Kidney (tissue), 14 donors: ENCODE results near the gene KRCC1. TPM values are rescaled to one million over a fixed set of nuclear protein-coding genes. Genes with fewer than 3 reads are reported as not detected.

Experiments
- DNase-seq, 5 donors: peaks; one replicate each; pipeline ENCODE4 v3.0.0-alpha.2; 2013 to 2020
- FAIRE-seq: peaks from 2 replicates; lab custom pipeline; 2012; peaks lifted over from hg19 to GRCh38; lab: Jason Lieb, UNC
- H3K27ac ChIP-seq, 2 donors: one replicate each; pipeline ENCODE4 v1.7.0; 2013; ENCODE audit warnings: low read depth in 2 of 2, low read length in 2 of 2, inconsistent platforms in 1 of 2
- H3K27me3 ChIP-seq: one replicate; pipeline ENCODE4 v1.7.1; 2013; ENCODE audit warnings: low read length, inconsistent platforms; ENCODE audit not compliant: control insufficient read depth, insufficient read depth
- H3K36me3 ChIP-seq, 3 donors: one replicate each; pipeline versions ENCODE4 v1.7.0 to v1.7.1; 2013; ENCODE audit warnings: low read length in 3 of 3, control low read depth in 1 of 3, inconsistent platforms in 1 of 3; ENCODE audit not compliant: insufficient read depth in 3 of 3, control insufficient read depth in 2 of 3
- H3K4me1 ChIP-seq, 3 donors: one replicate each; pipeline versions ENCODE4 v1.7.0 to v1.7.1; 2013; ENCODE audit warnings: low read length in 3 of 3, inconsistent platforms in 1 of 3, low read depth in 1 of 3; ENCODE audit not compliant: control insufficient read depth in 2 of 3, insufficient read depth in 2 of 3
- H3K4me3 ChIP-seq, 3 donors: one replicate each; pipeline versions ENCODE4 v1.7.0 to v1.8.1; 2013; ENCODE audit warnings: low read length in 3 of 3, control low read depth in 1 of 3, inconsistent platforms in 1 of 3
- H3K9ac ChIP-seq, 3 donors: one replicate each; pipeline versions ENCODE4 v1.7.0 to v1.7.1; 2013; ENCODE audit warnings: low read length in 3 of 3, control low read depth in 1 of 3, inconsistent platforms in 1 of 3
- H3K9me3 ChIP-seq, 3 donors: one replicate each; pipeline versions ENCODE4 v1.7.0 to v1.7.1; 2013; ENCODE audit warnings: low read length in 3 of 3, control low read depth in 1 of 3, inconsistent platforms in 1 of 3; ENCODE audit not compliant: control insufficient read depth in 2 of 3, insufficient read depth in 1 of 3
- intact Hi-C: fragments of 100-400 bp; cut with DNase I; formaldehyde crosslinking; loops from one replicate; pipeline ENCODE4 v1.11.1; 2022
- polyA plus RNA-seq: library from polyadenylated mRNA; stranded (reverse); fragments of 350-450 nt; fragmentation: Illumina TruSeq; extraction: RNeasy Lipid Tissue Mini Kit (QIAGEN cat#74804); gene quantifications from one replicate; pipeline ENCODE4 v1.2.3, GENCODE V29; 2014; ENCODE audit warnings: low read depth, low replicate concordance; ENCODE audit not compliant: insufficient read depth
- total RNA-seq: library from RNA; stranded (reverse); fragmentation: NEBNext Ultra II Directional; extraction: Animal tissue kit (Norgen Biotek cat#: 25700); gene quantifications from one replicate; pipeline ENCODE4 v1.2.1, GENCODE V29; 2021
- TF ChIP-seq, protein P1 (sequence below): IDR thresholded peaks from 3 replicates; pipeline ENCODE4 v1.5.1; 2012; ENCODE audit warnings: mild to moderate bottlenecking, moderate library complexity, borderline replicate concordance; ENCODE audit not compliant: insufficient read depth; ENCODE audit errors: extremely low read depth
- donor health status: control.
- donor health status: control.
- donor health status: control.
- donor health status: control.
- donor health status: control.
- donor health status: DM: yes; HTN: yes; CAD: no.
- donor health status: Normal renal cell carcinoma (clear cell type).

The KRCC1 gene
- total and polyA plus RNA-seq, 2 donors from 2014 or later = 23.6 to 26.3 TPM

DNA sequence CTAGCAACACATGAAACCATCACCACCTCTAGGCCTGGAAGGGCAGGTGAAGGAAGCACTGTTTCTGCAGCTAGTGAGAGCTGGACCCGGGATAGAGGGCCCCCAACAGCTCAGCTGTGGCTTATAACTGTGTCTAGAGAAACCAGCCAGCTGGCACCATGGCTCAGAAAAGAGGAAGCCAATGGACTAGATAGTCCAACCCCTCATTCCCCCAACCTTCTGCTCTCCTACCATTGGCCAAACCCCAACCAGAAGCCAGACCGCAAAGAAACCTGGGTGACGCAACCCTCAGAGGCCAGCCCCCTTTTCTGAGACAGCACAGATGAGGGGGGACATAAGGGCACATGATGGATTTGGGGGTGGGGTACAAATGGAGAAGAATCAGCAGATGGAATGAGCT lies 36.4 kb upstream of the KRCC1 start:
- Histone ChIP-seq H3K9ac (no peak overlapping the region), H3K27me3 (no peaks in the 10 kb centered on the region), H3K27ac (no peak overlapping the region), H3K4me3 (no peak overlapping the region), H3K9me3 (no peaks in the 10 kb centered on the region), H3K36me3 (no peaks in the 10 kb centered on the region), H3K4me1 (no peaks in the 10 kb centered on the region)
- FAIRE-seq (no peak), DNase-seq (no peak)
- TF ChIP-seq, protein P1, sequence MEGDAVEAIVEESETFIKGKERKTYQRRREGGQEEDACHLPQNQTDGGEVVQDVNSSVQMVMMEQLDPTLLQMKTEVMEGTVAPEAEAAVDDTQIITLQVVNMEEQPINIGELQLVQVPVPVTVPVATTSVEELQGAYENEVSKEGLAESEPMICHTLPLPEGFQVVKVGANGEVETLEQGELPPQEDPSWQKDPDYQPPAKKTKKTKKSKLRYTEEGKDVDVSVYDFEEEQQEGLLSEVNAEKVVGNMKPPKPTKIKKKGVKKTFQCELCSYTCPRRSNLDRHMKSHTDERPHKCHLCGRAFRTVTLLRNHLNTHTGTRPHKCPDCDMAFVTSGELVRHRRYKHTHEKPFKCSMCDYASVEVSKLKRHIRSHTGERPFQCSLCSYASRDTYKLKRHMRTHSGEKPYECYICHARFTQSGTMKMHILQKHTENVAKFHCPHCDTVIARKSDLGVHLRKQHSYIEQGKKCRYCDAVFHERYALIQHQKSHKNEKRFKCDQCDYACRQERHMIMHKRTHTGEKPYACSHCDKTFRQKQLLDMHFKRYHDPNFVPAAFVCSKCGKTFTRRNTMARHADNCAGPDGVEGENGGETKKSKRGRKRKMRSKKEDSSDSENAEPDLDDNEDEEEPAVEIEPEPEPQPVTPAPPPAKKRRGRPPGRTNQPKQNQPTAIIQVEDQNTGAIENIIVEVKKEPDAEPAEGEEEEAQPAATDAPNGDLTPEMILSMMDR = no peak
- intact Hi-C loops = no loop called here

DNA sequence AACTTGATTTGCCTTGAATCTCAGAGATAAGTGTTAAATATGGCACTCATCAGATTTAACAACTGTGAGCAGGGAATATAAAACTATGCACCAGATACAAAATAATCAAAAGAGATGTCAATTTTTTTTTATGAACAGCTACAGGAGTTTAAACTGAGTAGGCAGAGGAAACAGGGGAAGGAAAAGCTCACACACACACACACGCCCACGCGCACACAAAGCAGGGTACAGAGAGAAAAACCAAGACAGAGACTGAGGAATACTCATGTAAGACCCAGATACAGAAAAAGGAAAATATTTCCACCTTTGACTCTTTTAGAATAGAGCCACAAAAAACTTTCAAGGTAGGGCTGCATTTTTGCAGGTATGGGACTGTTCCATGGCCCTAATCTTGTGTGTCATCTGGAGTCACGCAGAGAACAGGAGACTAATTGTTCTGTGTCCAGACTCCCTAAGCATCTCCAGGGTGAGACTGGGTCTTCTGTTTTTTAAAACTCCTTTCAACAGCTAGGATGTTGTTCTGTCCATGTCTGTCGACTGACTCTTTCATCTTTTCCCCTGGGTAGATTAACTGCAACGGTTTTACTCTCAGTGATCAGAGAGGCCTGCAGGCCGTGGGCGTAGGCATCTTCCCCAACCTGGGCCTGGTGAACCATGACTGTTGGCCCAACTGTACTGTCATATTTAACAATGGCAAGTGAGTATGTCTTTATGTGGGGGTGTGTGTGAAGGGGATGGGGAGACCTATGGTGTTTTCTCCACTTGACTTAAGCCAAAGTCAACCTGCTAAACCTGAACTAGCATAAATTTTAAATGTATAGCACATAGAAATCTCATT lies 35.1 kb upstream of the KRCC1 start:
- Histone ChIP-seq H3K27me3 (no peaks in the 10 kb centered on the region), H3K4me3 (no peak overlapping the region), H3K27ac (no peak overlapping the region), H3K36me3 (no peaks in the 10 kb centered on the region), H3K9me3 (no peaks in the 10 kb centered on the region), H3K4me1 (no peaks in the 10 kb centered on the region), H3K9ac (no peak overlapping the region)
- no peak for DNase-seq
- TF ChIP-seq, protein P1 = no peak
- intact Hi-C loops = no loop called here
- no peak for FAIRE-seq

DNA sequence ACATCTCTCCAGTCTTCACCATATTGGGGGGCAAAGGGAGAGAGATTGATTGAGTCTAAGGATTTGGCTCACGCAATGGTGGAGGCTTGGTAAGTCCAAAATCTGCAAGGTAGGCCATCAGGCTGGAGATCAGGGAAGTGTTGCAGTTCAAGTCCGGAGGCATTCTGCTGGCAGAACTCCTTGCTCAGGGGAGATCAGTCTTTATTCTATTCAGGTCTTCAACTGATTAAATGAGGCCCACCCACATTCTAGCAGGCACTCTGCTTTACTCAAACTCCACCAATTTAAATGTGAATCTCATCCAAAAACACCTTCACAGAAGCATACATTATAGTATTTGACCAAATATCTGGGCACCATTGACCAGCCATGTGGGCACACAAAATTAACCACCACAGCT lies 33.4 kb upstream of the KRCC1 start:
- intact Hi-C loops = no loop called here
- TF ChIP-seq, protein P1 = no peak
- no peak for FAIRE-seq

More for the DNA sequence above, 33.4 kb upstream of the KRCC1 start:
- no peak overlapping the region for H3K9ac ChIP-seq
- no peak for DNase-seq
- no peaks in the 10 kb centered on the region for H3K4me1 ChIP-seq
- H3K27me3 ChIP-seq = no peaks in the 10 kb centered on the region
- H3K9me3 ChIP-seq = no peaks in the 10 kb centered on the region
- no peak overlapping the region for H3K4me3 ChIP-seq
- no peak overlapping the region for H3K27ac ChIP-seq
- H3K36me3 ChIP-seq = no peaks in the 10 kb centered on the region
